Psoas muscle (tissue), 8 donors: ENCODE measurements around the gene TXNDC8. TPM values are rescaled to one million over a fixed set of nuclear protein-coding genes. Genes with fewer than 3 reads are reported as not detected.
"Not testable (repeated sequence)": the region's sequence is repeated elsewhere in the genome, so short reads cannot be mapped to it uniquely, and the experiment has no call there.

Experiments used
- ATAC-seq, 4 donors: fragments of 200-7000 bp; cut with Tn5 transposase; one replicate each; pipeline ENCODE4 v1.9.1; 2020; ENCODE audit warnings: moderate library complexity in 3 of 4, mild to moderate bottlenecking in 2 of 4
- DNase-seq, 2 donors: peaks; one replicate each; pipeline ENCODE4 v3.0.0-alpha.2; 2020
- H3K27ac ChIP-seq: fragments of 200-600 bp; one replicate; pipeline ENCODE4 v1.8.0; 2022
- H3K27me3 ChIP-seq, 3 donors: fragments of 200-600 bp in 1 of 3; one replicate each; pipeline versions ENCODE4 v1.6.1 to v1.8.0; 2013 to 2022; ENCODE audit warnings: low read length in 2 of 3, mild to moderate bottlenecking in 2 of 3, moderate library complexity in 1 of 3; ENCODE audit not compliant: insufficient read depth in 3 of 3
- H3K36me3 ChIP-seq, 2 donors: fragments of 200-600 bp in 1 of 2; one replicate each; pipeline versions ENCODE4 v1.6.1 to v1.8.0; 2013 to 2022; ENCODE audit warnings: low read depth in 1 of 2, mild to moderate bottlenecking in 1 of 2, moderate library complexity in 1 of 2; ENCODE audit not compliant: insufficient read depth in 1 of 2
- H3K4me1 ChIP-seq: fragments of 200-600 bp; one replicate; pipeline ENCODE4 v1.8.0; 2022
- H3K4me3 ChIP-seq: fragments of 200-600 bp; one replicate; pipeline ENCODE4 v1.8.0; 2022; ENCODE audit warnings: mild to moderate bottlenecking
- H3K9me3 ChIP-seq: fragments of 200-600 bp; one replicate; pipeline ENCODE4 v1.8.0; 2022
- WGBS, 3 donors: extraction: QIAGEN DNeasy Blood & Tissue Kit; methylation state at CpG; one replicate each; pipeline versions ENCODE4 v1.1.6 to v1.1.7; 2013; 5-methylcytosine and 5-hydroxymethylcytosine counted together
- intact Hi-C, 2 donors: fragments of 100-400 bp; cut with DNase I; formaldehyde crosslinking; loops; one replicate each; pipeline versions ENCODE4 v1.11.0 to v1.14.2; 2022
- polyA plus RNA-seq, 3 donors: library from polyadenylated mRNA; stranded (reverse); fragments of 200-250 nt; gene quantifications; one replicate each; pipeline ENCODE4 v1.2.3, GENCODE V29; 2013
- total RNA-seq, 4 donors: library from RNA; stranded (reverse); fragmentation: NEBNext Ultra II Directional in 2 of 4; extraction: Animal tissue kit (Norgen Biotek cat#: 25700) in 2 of 4; gene quantifications; one replicate each; pipeline versions ENCODE4 v1.2.1 to v1.2.4, GENCODE V29; 2021 to 2023
- TF ChIP-seq, protein P1 (sequence below): fragments of 200-600 bp; IDR thresholded peaks from one replicate; pipeline ENCODE4 v1.8.0; 2022; ENCODE audit warnings: antibody characterized with exemption
- donor health status: healthy with polysubstance abuse.
- donor health status: DM: no; HTN: no; CAD: no; lungs with moderate emphysema.
- donor health status: Bipolar disorder and iron deficiency.
- donor health status: healthy.
- donor health status: DM: yes; HTN: yes; CAD: no.
- donor health status: DM: no; HTN: no; CAD: no.
- donor health status: DM: no; HTN: no; CAD: no.
- donor health status: DM: yes; HTN: yes; CAD: no.

TXNDC8 gene
- total and polyA plus RNA-seq, 7 donors, result not detected

DNA sequence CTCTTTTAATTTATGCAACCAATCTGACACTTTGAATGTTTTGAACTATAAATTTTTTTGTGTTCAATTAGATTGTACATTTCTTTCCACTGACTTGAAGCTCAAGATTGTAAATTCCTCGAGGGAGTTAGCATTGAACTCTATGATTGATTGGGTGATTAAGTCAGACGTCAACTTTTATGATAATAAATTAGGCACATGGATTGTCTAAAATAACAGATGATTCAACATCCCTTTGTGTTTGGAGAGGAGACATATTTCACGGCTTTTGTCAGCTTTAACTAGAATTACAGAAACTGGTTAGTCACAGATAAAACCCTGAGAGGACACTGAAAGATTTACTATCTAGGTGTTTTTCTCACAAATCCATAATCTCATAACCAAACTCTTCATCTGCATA is 32.7 kb upstream of the TXNDC8 start:
- Histone ChIP-seq H3K4me3 (no peak overlapping the region), H3K27me3 (peaks cover 0 to 3% (median 0%) of the 10 kb centered on the region in 3 donors), H3K4me1 (no peaks in the 10 kb centered on the region), H3K9me3 (no peaks in the 10 kb centered on the region), H3K36me3 (no peaks in the 10 kb centered on the region), H3K27ac (no peak overlapping the region)
- DNase-seq, result no peak
- no peak for ATAC-seq
- WGBS, 3 donors, result 16 to 33% (median 26%) methylated on average over 3 of the region's 3 CpGs
- intact Hi-C loops, result no loop called here
- TF ChIP-seq, protein P1, sequence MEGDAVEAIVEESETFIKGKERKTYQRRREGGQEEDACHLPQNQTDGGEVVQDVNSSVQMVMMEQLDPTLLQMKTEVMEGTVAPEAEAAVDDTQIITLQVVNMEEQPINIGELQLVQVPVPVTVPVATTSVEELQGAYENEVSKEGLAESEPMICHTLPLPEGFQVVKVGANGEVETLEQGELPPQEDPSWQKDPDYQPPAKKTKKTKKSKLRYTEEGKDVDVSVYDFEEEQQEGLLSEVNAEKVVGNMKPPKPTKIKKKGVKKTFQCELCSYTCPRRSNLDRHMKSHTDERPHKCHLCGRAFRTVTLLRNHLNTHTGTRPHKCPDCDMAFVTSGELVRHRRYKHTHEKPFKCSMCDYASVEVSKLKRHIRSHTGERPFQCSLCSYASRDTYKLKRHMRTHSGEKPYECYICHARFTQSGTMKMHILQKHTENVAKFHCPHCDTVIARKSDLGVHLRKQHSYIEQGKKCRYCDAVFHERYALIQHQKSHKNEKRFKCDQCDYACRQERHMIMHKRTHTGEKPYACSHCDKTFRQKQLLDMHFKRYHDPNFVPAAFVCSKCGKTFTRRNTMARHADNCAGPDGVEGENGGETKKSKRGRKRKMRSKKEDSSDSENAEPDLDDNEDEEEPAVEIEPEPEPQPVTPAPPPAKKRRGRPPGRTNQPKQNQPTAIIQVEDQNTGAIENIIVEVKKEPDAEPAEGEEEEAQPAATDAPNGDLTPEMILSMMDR, result no peak

DNA sequence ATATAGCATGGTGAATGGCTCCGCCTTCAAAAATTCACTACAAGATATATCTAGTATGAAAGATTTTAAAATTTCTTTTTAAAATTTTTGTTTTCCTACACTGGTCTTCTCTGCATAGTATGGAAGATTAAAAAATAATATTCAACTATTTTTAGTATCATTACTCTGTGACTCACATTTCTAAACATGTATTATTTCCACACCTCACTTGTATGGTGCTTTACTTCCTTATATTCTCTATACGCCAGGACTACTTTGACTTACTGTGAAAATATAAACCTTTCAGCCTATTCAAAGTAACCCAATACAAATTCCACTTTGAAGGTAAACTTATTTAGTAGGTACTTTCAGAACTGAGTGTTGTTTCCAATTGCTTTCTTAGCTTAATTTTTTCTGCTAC is 26.8 kb upstream of the TXNDC8 start:
- no peaks in the 10 kb centered on the region for H3K9me3 ChIP-seq
- no peak for DNase-seq
- intact Hi-C loops, result no loop called here
- H3K27ac ChIP-seq, result no peak overlapping the region
- no peaks in the 10 kb centered on the region for H3K27me3 ChIP-seq
- 87 to 92% (median 91%) methylated on average over 2 of the region's 2 CpGs for whole genome bisulfite sequencing, 3 donors
- no peaks in the 10 kb centered on the region for H3K36me3 ChIP-seq
- ATAC-seq, result no peak
- no peak overlapping the region for H3K4me3 ChIP-seq
- TF ChIP-seq, protein P1, result no peak
- H3K4me1 ChIP-seq, result no peaks in the 10 kb centered on the region

DNA sequence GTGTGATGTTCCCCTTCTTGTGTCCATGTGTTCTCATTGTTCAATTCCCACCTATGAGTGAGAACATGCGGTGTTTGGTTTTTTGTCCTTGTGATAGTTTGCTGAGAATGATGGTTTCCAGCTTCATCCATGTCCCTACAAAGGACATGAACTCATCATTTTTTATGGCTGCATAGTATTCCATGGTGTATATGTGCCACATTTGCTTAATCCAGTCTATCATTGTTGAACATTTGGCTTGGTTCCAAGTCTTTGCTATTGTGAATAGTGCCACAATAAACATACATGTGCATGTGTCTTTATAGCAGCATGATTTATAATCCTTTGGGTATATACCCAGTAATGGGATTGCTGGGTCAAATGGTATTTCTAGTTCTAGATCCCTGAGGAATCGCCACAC is 21.3 kb upstream of the TXNDC8 start:
- H3K4me1 ChIP-seq, ATAC-seq, H3K4me3 ChIP-seq, H3K27ac ChIP-seq, H3K9me3 ChIP-seq, intact Hi-C loops, DNase-seq, H3K36me3 ChIP-seq, H3K27me3 ChIP-seq: not testable (repeated sequence)
- WGBS, 3 donors, result no CpG with 5 or more reads among the region's 2 CpGs

DNA sequence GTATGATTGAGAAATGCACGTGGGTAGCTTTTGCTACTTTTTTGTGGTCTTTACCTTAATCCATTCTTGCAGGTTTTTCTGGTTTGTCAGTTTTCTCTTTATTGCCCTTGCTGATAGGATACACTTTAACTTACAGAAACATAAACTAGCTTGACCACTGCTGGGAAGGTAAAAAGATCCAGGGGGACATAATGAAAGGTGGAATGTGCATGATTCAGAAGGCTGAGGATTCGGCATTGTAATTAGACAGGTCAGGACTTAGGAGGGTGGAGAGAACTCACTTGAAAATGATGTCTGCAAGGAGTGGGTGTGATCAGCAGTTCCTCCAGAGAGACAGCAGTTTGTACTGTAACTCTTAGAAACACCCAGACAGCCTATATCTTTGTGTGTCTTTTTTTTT is 19.8 kb upstream of the TXNDC8 start:
- no peaks in the 10 kb centered on the region for H3K9me3 ChIP-seq
- H3K27me3 ChIP-seq, result no peaks in the 10 kb centered on the region
- ATAC-seq (no peak), DNase-seq (no peak)
- no peaks in the 10 kb centered on the region for H3K36me3 ChIP-seq
- intact Hi-C loops, result no loop called here
- H3K4me3 ChIP-seq, result no peak overlapping the region
- TF ChIP-seq, protein P1, result no peak
- 66 to 81% (median 67%) methylated on average over 2 of the region's 2 CpGs for WGBS, 3 donors
- no peaks in the 10 kb centered on the region for H3K4me1 ChIP-seq
- H3K27ac ChIP-seq, result no peak overlapping the region

DNA sequence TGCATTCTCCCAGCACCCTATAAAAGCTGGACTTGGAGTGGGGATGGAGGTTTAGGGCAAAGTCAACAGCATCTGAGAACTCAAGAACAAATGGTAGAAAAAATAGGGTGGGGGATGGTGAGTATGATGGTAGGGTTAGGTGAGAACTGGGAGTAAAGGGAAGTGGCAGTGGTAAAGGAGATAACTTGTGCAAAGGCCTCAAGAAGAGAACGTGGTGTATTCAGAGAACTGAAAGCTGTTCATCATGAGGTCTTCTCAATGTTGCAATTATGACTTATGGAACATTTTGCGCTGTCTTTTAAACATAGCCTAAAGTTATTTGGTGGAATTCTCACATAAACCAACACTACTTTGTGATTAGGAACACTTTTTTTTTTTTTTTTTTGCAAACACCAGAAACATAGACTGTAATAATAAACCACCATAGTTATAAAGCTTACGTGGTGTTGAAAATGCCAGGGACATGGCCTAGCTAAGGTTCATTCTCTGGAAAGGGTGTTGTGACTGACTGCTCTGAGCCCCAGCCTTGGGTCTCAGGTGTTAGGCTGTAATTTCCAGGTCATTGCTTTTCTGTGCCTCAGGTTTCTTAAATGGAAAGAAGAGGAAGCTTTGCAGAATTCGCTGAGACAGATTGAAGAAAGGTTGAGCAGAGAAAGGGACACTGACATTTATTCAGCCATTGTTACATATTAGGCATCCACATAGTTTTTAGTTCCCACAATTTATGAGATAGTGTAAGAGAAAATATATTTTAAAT is 19.2 kb upstream of the TXNDC8 start:
- no peaks in the 10 kb centered on the region for H3K9me3 ChIP-seq
- WGBS, 3 donors, result 76 to 85% (median 79%) methylated on average over 4 of the region's 4 CpGs
- intact Hi-C loops, result no loop called here
- H3K27ac ChIP-seq, result no peak overlapping the region
- ATAC-seq (no peak), DNase-seq (no peak)
- no peaks in the 10 kb centered on the region for H3K36me3 ChIP-seq
- no peak overlapping the region for H3K4me3 ChIP-seq
- H3K27me3 ChIP-seq, result no peaks in the 10 kb centered on the region
- TF ChIP-seq, protein P1, result no peak
- H3K4me1 ChIP-seq, result no peaks in the 10 kb centered on the region
